Measurements from ENCODE around the gene TIMP4.

The TIMP4 gene

GRCh38 chr3:12185172-12185710, 26.5 kb upstream of the TIMP4 start:
- no peak for DNase-seq

GRCh38 chr3:12184541-12184940, 25.8 kb upstream of the TIMP4 start:
- DNase-seq = no peak

GRCh38 chr3:12182687-12183441, 24.2 kb upstream of the TIMP4 start:
- DNase-seq = no peak

GRCh38 chr3:12181806-12182205, 23.1 kb upstream of the TIMP4 start:
- no peak for DNase-seq

- no peak for DNase-seq
Observed at GRCh38 chr3:12181301-12181700, 22.6 kb upstream of the TIMP4 start.

- no peak for DNase-seq
Observed at GRCh38 chr3:12180631-12181030, 21.9 kb upstream of the TIMP4 start.

GRCh38 chr3:12180218-12180617, 21.5 kb upstream of the TIMP4 start:
- DNase-seq = no peak

- DNase-seq = no peak
Observed at GRCh38 chr3:12179441-12179840, 20.7 kb upstream of the TIMP4 start.

- no peak for DNase-seq
Observed at GRCh38 chr3:12178091-12178820, 19.5 kb upstream of the TIMP4 start.

- DNase-seq = no peak
Observed at GRCh38 chr3:12177126-12177525, 18.4 kb upstream of the TIMP4 start.

GRCh38 chr3:12175844-12176453, 17.2 kb upstream of the TIMP4 start:
- DNase-seq = peak in 1 of 2 experiments; percentile 19

GRCh38 chr3:12175137-12175593, 16.5 kb upstream of the TIMP4 start:
- no peak for DNase-seq

GRCh38 chr3:12170207-12170606, 11.5 kb upstream of the TIMP4 start:
- no peak for DNase-seq

GRCh38 chr3:12165909-12166308, 7.2 kb upstream of the TIMP4 start:
- DNase-seq = no peak

GRCh38 chr3:12159227-12159601, 502 bp upstream of the TIMP4 start:
- DNase-seq = no peak

GRCh38 chr3:12157026-12157425, 1.7 kb downstream of the TIMP4 start:
- no peak for DNase-seq

GRCh38 chr3:12155828-12156227, 2.9 kb downstream of the TIMP4 start:
- DNase-seq = no peak

GRCh38 chr3:12155264-12155663, 3.4 kb downstream of the TIMP4 start:
- no peak for DNase-seq

GRCh38 chr3:12154151-12154550, 4.6 kb downstream of the TIMP4 start:
- no peak for DNase-seq

GRCh38 chr3:12150112-12150511, 8.6 kb downstream of the TIMP4 start:
- no peak for DNase-seq

- DNase-seq = no peak
Observed at GRCh38 chr3:12149029-12149428, 9.7 kb downstream of the TIMP4 start.

GRCh38 chr3:12148183-12148940, 10.3 kb downstream of the TIMP4 start:
- DNase-seq = no peak

All from stimulated activated CD4-positive, alpha-beta T cell treated with anti-CD3 and anti-CD28 coated beads, Interleukin-4, amount 100 ng/mL, for 4 hours (primary cell).